ENCODE results near the gene PPIL6.
"Not testable (repeated sequence)": the region's sequence is repeated elsewhere in the genome, so short reads cannot be mapped to it uniquely, and the experiment has no call there.

Gene PPIL6

GRCh38 chr6:109393157-109393885 is 47.1 kb downstream of the PPIL6 start:
- no peak for DNase-seq

DNA sequence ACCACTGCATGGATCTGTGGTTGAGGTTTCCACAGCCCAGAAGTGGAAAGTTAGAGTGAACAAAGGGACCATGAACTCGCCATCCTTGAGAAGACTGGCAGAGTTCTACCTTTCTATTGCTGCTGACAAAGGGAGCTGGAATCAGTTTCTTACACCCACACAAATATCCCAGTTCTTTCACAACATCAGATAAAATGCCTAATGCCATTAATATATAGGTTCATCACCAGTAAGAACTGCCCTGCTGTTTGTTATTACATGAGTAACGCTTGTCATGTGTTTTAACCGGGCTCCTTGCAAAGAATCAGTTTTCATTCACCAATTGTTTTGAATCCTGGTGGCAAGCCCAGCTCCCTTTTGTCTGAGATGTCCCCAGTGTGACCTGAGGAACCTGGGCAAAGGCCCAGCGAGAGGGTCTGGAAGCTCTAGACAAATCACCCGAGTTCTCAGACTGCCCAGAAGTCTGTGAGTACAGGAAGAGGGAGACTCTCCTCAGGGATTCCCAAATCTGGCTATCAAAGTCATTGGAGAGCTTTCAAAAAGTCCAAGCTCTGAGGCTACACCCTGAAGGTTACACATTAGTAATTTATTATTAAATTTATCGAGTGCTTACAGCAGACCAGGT is 50.7 kb downstream of the PPIL6 start:
- DNase-seq = no peak

DNA sequence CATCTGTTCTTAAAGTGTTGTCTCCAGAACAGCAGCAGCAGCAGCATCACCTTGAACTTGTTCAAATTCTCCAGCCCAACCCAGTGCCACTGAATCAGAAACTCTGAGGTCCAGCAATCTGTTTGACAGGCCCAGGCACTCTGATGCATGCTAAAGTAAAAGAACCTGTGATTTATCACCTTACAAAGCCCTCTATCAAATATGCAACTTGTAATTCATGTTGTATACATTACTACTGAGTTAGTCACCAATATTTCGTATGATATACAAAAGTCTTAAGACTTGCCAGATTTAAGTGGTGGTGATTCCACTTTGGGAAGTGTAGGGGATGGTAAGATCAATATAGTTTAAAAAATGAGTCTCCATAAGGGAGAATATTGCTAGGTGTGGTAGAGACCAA is 52.2 kb downstream of the PPIL6 start:
- DNase-seq = no peak

GRCh38 chr6:109383438-109383940 is 56.9 kb downstream of the PPIL6 start:
- DNase-seq = no peak

DNA sequence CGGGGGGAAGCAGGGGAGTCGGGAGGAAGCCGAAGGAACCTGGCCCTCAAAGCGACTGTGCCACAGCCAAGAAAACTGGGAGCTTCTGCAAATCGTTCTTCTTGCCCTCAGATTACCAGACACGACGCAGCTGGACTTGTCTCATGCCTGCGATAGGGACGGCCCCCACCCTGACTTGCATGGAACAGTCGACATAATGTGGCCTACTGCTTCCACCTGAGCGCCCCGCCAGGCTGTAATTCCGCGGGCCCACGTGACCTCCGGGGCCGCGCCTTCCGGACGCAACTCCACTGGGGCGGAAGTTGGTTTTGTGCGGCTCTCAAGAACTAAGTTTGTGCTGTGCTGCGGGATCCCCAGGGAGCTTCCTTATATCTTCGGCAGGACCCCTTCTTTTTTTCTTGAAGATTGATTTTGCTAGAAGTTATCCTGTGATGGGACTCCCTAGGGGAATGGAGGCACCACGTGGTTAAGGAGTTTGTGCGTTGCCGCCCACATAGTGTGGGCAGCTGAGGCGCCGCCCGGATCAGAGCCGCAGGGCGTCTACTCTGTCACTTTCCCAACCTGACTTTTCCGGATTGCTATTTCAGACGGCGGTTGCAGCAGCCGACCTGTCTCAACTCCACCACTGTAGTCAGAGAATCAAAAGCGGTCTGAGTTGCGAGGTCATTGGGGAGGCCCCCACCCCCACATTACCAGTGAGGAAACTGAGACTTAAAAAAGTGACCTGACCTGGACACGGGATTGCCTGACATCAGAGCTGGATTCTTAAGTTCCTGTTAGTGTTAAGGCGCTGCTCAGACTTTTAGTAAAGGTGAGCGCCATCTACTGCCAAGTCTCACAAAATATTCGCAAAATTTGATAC is 57.6 kb downstream of the PPIL6 start:
- peak; percentile 93 for DNase-seq

GRCh38 chr6:109381747-109382575 is 58.5 kb downstream of the PPIL6 start, which contains the start of gene CD164:
CD164 (minus strand) TSS chr6:109382467; CDS start chr6:109382378, 89 bp downstream.
- DNase-seq = peak; percentile 77

- no peak for DNase-seq
Measured at GRCh38 chr6:109381061-109381746, 59.2 kb downstream of the PPIL6 start.

DNA sequence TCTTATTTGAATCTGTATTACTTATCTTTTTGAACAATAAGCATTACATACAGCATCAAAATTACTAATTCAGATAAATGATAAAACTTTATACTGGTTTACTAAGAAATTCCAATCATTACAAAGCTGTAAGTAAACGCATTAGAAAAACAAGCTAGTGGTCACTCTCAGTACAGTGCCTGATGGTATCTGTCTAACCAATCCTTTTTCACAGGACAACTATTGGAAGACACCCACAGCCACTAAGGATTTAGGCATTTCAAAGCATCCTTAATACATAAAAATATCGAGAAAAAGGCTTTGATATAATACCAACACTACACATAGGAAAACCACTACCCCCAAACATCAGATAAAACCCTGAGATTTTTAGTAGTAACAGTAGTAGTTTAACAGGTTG is 60.7 kb downstream of the PPIL6 start:
- DNase-seq = no peak

DNA sequence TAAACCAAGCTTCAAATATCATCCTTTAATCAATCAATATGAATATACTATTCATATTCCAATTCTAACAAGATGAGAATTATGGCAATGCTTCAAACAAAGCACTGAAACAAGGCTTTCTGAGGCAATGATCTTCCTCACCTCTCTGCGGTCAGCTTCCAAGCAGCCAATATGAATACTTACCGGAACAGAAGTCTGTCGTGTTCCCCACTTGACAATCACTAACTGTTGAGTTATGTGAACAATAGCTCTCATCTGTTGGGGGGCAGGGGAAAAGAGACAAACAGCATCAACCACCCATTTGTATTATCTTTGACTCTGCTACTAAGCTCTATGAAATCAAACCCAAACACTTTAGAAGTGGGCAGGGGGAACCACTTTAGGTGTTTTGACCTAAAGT is 62.7 kb downstream of the PPIL6 start:
- no peak for DNase-seq

- DNase-seq = no peak
Measured at GRCh38 chr6:109374326-109374892, 66.0 kb downstream of the PPIL6 start.

DNA sequence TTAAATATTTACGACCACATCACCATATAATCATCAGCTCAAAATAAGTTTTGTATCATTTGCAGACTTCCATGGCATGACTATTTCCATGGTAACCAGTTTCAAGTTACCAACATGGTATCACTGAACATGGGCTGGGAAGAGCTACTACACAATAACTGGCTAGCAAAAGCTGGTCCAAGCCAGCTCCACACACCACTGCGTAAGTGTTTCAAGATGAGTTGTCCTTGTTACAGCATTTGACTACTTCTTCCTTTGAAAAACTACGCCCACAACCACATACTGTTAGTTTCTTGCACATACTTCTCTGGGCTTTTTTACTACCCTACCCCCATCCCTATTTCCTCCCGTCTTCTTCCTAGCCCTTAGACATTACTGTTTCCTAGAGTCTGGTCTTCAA is 66.7 kb downstream of the PPIL6 start:
- no peak for DNase-seq

- no peak for DNase-seq
Measured at GRCh38 chr6:109373331-109373730, 67.1 kb downstream of the PPIL6 start.

DNA sequence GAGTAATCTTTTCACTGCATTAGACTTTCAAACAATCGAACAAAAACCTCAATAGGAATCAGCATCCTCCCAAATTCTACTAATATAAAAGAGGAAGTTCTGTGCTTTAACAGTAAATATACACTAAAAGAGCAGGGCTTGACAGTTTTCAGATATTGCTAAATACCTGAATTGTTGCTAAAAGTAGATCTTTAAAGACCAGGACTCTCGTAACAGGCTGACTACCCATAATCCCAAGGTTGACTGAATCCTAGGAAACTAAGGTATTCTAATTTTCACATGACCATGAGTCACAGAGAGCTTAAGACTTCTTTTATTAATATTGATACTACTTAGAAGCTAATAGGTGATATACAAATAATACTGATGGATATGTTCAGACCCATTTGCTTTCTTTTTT is 68.3 kb downstream of the PPIL6 start:
- DNase-seq = no peak

- DNase-seq = no peak
Measured at GRCh38 chr6:109370792-109371191, 69.6 kb downstream of the PPIL6 start.

GRCh38 chr6:109370336-109370735 is 70.1 kb downstream of the PPIL6 start:
- no peak for DNase-seq

- DNase-seq = no peak
Measured at GRCh38 chr6:109369728-109370127, 70.7 kb downstream of the PPIL6 start.

GRCh38 chr6:109364382-109365078 is 75.9 kb downstream of the PPIL6 start:
- DNase-seq = not testable (repeated sequence)

GRCh38 chr6:109363753-109364152 is 76.7 kb downstream of the PPIL6 start:
- DNase-seq = no peak

DNA sequence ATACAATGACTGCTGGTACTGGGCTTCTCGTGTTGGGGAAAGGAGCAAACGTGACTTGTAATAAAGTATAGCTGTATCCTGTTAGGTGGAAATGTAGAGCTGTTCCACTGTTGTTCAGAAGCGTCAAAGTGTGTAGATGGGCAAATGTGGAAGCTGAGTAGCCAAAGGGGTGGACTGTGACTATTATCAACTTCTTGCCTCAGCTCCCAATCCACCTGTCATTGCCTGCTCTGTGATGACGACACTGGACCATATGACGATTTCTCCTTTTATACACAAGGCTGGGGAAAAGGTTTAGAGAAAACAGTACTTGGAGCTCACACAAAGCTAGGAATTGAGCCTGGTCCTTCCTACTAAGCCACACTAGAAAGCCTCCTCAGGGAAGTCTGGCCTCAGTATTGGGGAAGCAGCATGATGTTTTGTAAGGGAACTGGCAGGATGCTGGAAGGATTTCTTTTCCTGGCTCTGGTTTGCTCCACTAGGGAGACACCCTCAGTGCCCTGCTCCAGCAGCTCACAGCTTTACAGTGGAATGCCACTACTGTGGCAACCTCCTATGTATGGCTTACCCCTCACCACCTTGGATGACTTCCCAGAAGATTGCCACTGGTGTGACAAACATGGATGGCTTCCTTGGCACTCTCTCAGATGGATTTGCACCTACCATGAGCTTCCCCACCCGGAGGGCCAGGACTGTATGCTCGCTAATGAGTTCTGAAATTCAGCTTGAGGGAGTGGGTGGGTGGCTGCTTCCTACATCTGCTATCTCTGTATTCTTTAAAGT is 78.1 kb downstream of the PPIL6 start:
- no peak for DNase-seq

- DNase-seq = no peak
Measured at GRCh38 chr6:109360791-109361190, 79.6 kb downstream of the PPIL6 start.
